AG09319 (cell line): ENCODE measurements around the gene NPAS3.

Experiments
- DNase-seq: peaks from one replicate; pipeline ENCODE4 v3.0.0-alpha.2; 2010; ENCODE audit warnings: low read depth; ENCODE audit errors: extremely low read depth
- TF ChIP-seq, protein P1 (sequence below): IDR thresholded peaks from 2 replicates; pipeline ENCODE4 v1.5.1; 2011; ENCODE audit warnings: low read depth, mild to moderate bottlenecking, inconsistent platforms, low read length, moderate library complexity

The NPAS3 gene

DNA sequence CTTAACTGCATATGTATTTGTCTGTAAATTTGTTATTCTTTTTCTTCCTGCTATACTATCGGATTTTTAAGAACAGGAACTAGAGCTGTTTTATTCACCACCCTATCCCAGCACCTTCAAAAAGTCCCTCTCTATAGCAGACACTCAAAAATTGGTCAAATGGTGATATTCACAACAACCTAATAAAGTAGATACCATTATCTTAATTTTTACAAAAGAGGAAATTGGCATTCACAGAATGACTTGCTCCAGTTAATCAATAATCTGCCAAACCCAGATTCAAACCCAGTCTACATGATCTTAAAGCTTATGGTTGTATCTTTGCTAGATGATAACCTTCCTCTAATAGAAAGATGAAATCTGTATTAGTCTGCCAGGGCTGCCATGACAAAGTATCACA is 585.6 kb downstream of the NPAS3 start:
- DNase-seq = no peak
- TF ChIP-seq, protein P1, sequence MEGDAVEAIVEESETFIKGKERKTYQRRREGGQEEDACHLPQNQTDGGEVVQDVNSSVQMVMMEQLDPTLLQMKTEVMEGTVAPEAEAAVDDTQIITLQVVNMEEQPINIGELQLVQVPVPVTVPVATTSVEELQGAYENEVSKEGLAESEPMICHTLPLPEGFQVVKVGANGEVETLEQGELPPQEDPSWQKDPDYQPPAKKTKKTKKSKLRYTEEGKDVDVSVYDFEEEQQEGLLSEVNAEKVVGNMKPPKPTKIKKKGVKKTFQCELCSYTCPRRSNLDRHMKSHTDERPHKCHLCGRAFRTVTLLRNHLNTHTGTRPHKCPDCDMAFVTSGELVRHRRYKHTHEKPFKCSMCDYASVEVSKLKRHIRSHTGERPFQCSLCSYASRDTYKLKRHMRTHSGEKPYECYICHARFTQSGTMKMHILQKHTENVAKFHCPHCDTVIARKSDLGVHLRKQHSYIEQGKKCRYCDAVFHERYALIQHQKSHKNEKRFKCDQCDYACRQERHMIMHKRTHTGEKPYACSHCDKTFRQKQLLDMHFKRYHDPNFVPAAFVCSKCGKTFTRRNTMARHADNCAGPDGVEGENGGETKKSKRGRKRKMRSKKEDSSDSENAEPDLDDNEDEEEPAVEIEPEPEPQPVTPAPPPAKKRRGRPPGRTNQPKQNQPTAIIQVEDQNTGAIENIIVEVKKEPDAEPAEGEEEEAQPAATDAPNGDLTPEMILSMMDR = no peak

DNA sequence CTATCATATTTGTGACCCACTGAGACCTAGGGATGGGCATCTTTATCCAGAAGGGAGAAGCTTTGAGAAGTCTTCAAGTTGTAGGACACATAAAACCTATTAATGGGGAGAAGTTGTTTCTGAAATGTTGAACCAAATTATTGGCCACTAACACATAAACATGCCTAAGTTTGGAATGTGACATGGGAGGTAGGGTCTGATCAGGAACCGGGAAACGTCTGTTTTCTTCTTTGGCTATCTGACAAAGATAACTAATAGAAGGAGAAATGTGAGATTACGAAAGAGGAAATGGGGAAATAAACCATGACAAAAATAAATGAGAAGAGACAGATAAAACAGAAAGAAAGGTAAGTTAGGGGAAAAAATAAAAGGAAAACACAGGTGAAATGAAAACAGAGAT is 586.9 kb downstream of the NPAS3 start:
- TF ChIP-seq, protein P1 = no peak
- no peak for DNase-seq

DNA sequence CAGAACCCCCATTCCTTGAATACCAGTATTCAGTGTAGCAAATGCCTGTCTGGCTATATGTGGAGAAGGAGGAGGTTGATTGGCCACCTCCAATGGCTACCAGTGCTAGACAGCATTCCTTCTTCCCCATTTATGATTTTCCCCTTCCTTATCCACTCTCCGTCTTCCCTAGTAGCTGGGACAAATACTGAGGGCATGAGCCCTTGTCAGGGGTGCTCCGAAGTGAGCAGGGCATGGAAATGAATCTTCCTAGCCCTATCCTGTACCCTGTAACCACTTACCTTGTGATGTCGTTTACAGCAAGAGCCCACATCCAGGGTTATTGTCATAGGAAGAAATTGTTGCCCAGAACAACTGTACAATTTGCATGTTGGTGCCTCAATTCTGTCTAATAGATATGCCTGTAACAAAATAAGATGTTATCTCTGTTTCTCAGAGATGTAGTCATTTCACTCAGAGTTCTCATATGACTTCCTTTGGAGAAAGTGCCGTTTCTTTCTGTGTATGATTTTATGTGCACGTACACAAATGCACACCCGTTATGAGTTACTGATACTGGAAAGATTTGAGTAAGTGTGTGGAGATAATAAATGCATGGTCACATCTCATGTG is 588.5 kb downstream of the NPAS3 start:
- no peak for DNase-seq
- TF ChIP-seq, protein P1 = no peak

DNA sequence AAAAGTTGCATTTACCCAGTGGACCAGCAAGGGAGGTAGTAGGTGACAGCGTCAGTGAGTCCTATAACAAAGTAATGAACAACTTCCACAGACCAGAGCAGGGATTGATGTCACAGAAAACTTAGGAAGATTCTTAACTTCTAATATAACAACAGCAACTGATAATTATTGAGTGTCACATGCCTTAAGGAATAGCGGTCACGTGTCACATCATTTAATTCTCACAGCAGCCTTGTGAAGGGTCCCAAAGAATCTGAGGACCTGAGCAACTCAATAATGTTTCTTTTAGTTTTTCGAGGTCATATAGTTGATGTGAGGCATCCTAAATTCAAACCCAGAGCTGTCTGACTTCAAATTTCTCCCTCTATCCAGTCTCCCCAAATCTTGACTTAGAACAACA is 590.0 kb downstream of the NPAS3 start:
- TF ChIP-seq, protein P1 = no peak

DNA sequence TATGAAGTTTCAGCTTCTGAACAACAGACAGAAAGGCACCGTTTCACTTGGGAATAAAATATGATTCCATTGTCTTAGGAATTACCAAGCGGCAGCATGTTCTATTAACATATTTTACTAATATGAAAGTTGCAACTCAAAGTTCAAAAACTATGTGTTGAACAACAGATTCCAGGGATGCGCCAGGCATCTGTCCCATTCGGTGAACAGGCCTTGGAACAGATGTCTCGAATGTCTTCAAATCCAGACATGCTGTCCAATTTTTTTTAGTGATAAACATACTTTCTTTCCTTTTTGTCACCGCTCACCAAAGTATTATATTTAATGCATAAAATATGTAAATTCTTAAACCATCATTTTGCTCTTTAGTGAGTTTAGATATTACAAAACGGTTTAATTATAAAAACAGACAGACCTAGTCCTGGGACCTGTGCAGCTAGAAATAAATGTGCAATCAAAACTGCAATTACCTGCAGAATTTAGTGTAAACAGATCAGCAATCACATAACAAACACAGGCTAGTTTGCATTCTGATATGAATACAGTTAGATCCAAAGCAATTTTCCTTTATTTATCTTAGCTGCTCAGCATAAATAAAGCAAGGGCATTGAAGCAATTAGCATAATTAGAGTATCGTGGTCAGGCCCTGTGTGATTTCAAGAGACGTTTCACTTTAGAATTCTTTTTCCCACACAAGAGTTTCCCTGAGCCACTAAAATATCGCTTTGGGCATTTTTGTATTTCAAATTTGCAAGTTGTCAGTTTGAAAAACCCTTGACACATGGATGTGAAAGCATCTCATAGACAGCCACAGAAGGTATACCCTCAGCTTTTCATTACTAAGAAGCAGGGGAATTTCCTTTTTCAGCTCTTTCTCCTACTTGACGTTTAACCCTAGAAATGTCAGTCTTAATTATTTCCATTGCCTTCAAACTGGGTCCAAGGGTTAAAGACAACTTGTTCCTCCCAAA is 591.4 kb downstream of the NPAS3 start:
- no peak for DNase-seq
- TF ChIP-seq, protein P1 = no peak

More for the DNA sequence above, 590.0 kb downstream of the NPAS3 start:
- DNase-seq = no peak

DNA sequence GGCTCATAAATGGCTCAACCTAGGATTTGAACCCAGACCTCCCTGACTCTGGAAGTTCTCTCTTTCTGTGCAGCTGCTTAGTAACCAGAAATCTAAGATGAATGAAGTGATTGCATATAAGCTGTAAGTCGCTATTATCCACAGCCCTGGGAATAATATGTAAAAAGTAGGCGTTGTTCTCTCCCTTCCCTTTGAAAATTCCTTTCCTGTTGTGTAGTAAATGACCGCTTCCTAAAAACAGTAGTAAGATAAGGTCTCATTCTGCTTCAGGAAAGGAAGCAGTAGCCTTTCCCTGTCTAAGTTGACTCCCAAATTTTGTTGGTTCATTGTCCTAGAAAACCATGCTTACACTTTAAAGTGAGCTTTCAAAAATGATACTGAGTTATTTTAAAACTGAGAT is 593.9 kb downstream of the NPAS3 start:
- DNase-seq = no peak
- TF ChIP-seq, protein P1 = no peak

DNA sequence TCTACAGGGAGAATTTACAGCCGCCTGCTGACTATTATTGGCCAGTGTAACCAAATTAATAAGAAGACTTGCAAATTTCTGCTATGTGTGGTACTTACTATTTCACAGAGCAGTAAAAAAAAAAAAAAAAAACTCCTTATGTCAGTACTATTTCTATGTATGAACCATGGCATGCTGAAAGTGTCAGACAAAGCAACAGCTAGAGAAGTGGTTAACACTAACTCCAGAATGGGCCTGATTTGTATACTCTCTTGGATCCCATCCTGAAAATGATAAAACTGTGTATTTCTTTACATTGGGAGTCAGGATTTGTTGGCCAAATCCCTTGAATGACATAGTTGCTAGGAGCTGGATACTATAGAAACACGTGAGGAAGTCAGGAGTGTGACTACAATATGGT is 595.4 kb downstream of the NPAS3 start:
- TF ChIP-seq, protein P1 = no peak

More for the DNA sequence above, 595.4 kb downstream of the NPAS3 start:
- DNase-seq = no peak
